Fibroblast of lung (primary cell): Measurements from ENCODE around the gene NTRK3. TPM values are rescaled to one million over a fixed set of nuclear protein-coding genes. Genes with fewer than 3 reads are reported as not detected.

ENCODE experiments used
- DNase-seq, 2 donors: peaks; one replicate each; pipeline versions ENCODE4 v3.0.0 to v3.0.0-alpha.2; 2010; ENCODE audit warnings: low read depth in 2 of 2
- H2AFZ ChIP-seq: 2 replicates; pipeline ENCODE4 v1.5.1; 2012; ENCODE audit warnings: low read length, control low read depth, inconsistent platforms
- H3K27ac ChIP-seq: 2 replicates; pipeline ENCODE4 v1.5.1; 2011; ENCODE audit warnings: low read length, control low read depth; ENCODE audit not compliant: insufficient read depth
- H3K27me3 ChIP-seq: 2 replicates; pipeline ENCODE4 v1.5.1; 2011; ENCODE audit warnings: mild to moderate bottlenecking, low read length; ENCODE audit not compliant: control insufficient read depth, insufficient read depth
- H3K36me3 ChIP-seq: 2 replicates; pipeline ENCODE4 v1.5.1; 2011; ENCODE audit warnings: low read length; ENCODE audit not compliant: control insufficient read depth, insufficient read depth
- H3K4me1 ChIP-seq: 2 replicates; pipeline ENCODE4 v1.5.1; 2011; ENCODE audit warnings: low read length; ENCODE audit not compliant: control insufficient read depth, insufficient read depth; ENCODE audit errors: extremely low read depth
- H3K4me2 ChIP-seq: 2 replicates; pipeline ENCODE4 v1.5.1; 2011; ENCODE audit warnings: low read length, control low read depth; ENCODE audit not compliant: insufficient read depth; ENCODE audit errors: extremely low read depth
- H3K4me3 ChIP-seq, 4 experiments: fragments of 200-600 bp in 1 of 4; sonication (generic) in 1 of 4; replicated peaks in 1 of 4; 2 replicates each; pipeline ENCODE4 v1.5.1; 2011 to 2016; ENCODE audit warnings: low read length in 4 of 4, low read depth in 3 of 4, mild to moderate bottlenecking in 3 of 4, control low read depth in 2 of 4, inconsistent platforms in 1 of 4, mixed read lengths in 1 of 4; ENCODE audit not compliant: insufficient read depth in 1 of 4; ENCODE audit errors: control extremely low read depth in 1 of 4
- H3K79me2 ChIP-seq: 2 replicates; pipeline ENCODE4 v1.5.1; 2012; ENCODE audit warnings: mild to moderate bottlenecking, low read length, inconsistent platforms; ENCODE audit not compliant: control insufficient read depth, insufficient read depth
- H3K9ac ChIP-seq: 2 replicates; pipeline ENCODE4 v1.5.1; 2011; ENCODE audit warnings: mild to moderate bottlenecking, low read length, control low read depth; ENCODE audit not compliant: insufficient read depth
- H3K9me3 ChIP-seq: 2 replicates; pipeline ENCODE4 v1.5.1; 2012; ENCODE audit warnings: low read depth, low read length; ENCODE audit not compliant: control insufficient read depth, insufficient read depth
- H4K20me1 ChIP-seq: 2 replicates; pipeline ENCODE4 v1.5.1; 2011; ENCODE audit warnings: low read length; ENCODE audit not compliant: control insufficient read depth, insufficient read depth; ENCODE audit errors: extremely low read depth
- EZH2 ChIP-seq: IDR thresholded peaks from 2 replicates; pipeline ENCODE4 v1.5.1; 2012; ENCODE audit warnings: low read length, control low read depth, mild to moderate bottlenecking; ENCODE audit errors: missing control alignments
- polyA plus RNA-seq, 2 donors: library from polyadenylated mRNA; depleted of rRNA in 1 of 2; stranded (reverse) in 1 of 2; unstranded in 1 of 2; fragments of >200 nt; gene quantifications; 2 replicates each; pipeline ENCODE4 v1.2.1, GENCODE V29; 2011 to 2012; ENCODE audit warnings: missing spikeins in 1 of 2
- total RNA-seq: library from RNA; depleted of rRNA; stranded (reverse); fragments of >200 nt; gene quantifications from 2 replicates; pipeline ENCODE4 v1.2.1, GENCODE V29; 2014
- TF ChIP-seq, protein P1 (sequence below), 2 donors: IDR thresholded peaks in 1 of 2; conservative IDR thresholded peaks in 1 of 2; 1 replicate in 1 of 2; 2 replicates in 1 of 2; pipeline ENCODE4 v1.5.1; 2011 to 2012; ENCODE audit warnings: low read length in 2 of 2, control low read depth in 1 of 2, inconsistent platforms in 1 of 2, low read depth in 1 of 2, mild to moderate bottlenecking in 1 of 2

NTRK3 gene
- total and polyA plus RNA-seq, 2 donors (not counting 1 experiment from before 2014, with no cell fraction given), result 0.06 TPM; not detected in 1

DNA sequence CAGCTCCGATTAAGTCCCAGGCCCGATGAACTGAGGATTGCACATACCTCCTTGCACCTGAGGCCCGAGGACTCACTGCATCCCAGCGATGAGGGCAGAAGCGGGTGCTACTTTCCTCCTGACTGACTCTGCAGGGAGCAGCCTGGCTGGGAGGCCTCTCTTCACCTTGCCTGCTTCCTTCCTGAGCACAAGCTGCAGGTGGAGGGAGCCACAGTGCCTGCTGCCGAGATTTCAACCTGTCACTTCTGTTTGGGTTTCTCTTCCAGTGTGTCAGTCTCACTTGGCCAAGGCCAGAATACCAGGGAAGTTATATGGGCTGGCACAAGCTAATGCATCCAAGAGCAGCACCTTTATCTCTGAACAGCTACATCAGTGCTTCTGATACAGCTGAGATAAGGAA is 185.4 kb downstream of the NTRK3 start:
- DNase-seq, result no peak
- no peaks in the 10 kb centered on the region for H3K79me2 ChIP-seq
- H3K9me3 ChIP-seq, result no peaks in the 10 kb centered on the region
- no peak overlapping the region for H3K4me3 ChIP-seq
- no peak overlapping the region for H2AFZ ChIP-seq
- H3K4me1 ChIP-seq, result no peaks in the 10 kb centered on the region
- TF ChIP-seq EZH2, result no peak
- TF ChIP-seq, protein P1, sequence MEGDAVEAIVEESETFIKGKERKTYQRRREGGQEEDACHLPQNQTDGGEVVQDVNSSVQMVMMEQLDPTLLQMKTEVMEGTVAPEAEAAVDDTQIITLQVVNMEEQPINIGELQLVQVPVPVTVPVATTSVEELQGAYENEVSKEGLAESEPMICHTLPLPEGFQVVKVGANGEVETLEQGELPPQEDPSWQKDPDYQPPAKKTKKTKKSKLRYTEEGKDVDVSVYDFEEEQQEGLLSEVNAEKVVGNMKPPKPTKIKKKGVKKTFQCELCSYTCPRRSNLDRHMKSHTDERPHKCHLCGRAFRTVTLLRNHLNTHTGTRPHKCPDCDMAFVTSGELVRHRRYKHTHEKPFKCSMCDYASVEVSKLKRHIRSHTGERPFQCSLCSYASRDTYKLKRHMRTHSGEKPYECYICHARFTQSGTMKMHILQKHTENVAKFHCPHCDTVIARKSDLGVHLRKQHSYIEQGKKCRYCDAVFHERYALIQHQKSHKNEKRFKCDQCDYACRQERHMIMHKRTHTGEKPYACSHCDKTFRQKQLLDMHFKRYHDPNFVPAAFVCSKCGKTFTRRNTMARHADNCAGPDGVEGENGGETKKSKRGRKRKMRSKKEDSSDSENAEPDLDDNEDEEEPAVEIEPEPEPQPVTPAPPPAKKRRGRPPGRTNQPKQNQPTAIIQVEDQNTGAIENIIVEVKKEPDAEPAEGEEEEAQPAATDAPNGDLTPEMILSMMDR (conservative IDR thresholded peaks at IDR 0.05 in 1 of 2, IDR thresholded peaks at IDR 0.05 in 1 of 2; ENCODE audit: low read depth in 1 of 2, low read length in 2 of 2), result no peak
- no peaks in the 10 kb centered on the region for H3K27me3 ChIP-seq
- H3K27ac ChIP-seq, result no peak overlapping the region
- H3K9ac ChIP-seq, result no peak overlapping the region
- no peaks in the 10 kb centered on the region for H4K20me1 ChIP-seq
- H3K4me2 ChIP-seq, result no peak overlapping the region
- H3K36me3 ChIP-seq, result no peaks in the 10 kb centered on the region

DNA sequence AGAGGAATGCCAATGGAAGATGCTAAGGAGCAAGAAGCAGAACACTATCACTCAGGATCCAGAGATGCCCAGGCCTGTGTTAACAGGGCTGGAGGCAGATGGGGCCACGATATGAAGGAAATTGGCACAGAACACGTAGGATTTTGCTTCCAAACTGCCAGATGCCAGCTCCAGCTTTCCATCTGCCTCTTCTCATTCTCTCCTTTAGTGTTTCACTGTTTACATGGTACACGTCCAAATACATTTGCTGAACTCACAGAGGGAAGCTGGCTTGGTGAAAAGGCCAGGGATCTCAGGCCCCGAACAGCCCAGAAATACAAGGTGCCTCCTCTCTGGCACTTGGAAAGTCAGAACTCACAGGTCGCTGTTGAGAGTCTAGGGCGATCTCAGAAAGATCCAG is 187.0 kb downstream of the NTRK3 start:
- TF ChIP-seq, protein P1 (conservative IDR thresholded peaks at IDR 0.05 in 1 of 2, IDR thresholded peaks at IDR 0.05 in 1 of 2; ENCODE audit: low read depth in 1 of 2, low read length in 2 of 2), result no peak
- TF ChIP-seq EZH2, result no peak
- H2AFZ ChIP-seq, result no peak overlapping the region
- no peaks in the 10 kb centered on the region for H3K27me3 ChIP-seq
- H4K20me1 ChIP-seq, result no peaks in the 10 kb centered on the region
- no peak overlapping the region for H3K27ac ChIP-seq
- no peaks in the 10 kb centered on the region for H3K79me2 ChIP-seq
- no peak overlapping the region for H3K4me2 ChIP-seq
- H3K4me1 ChIP-seq, result no peaks in the 10 kb centered on the region
- no peak overlapping the region for H3K9ac ChIP-seq
- DNase-seq, result no peak
- no peaks in the 10 kb centered on the region for H3K36me3 ChIP-seq
- H3K4me3 ChIP-seq, result no peak overlapping the region
- no peaks in the 10 kb centered on the region for H3K9me3 ChIP-seq

GRCh38 chr15:88067331-88067685 is 189.2 kb downstream of the NTRK3 start:
- H3K4me1 ChIP-seq, result no peaks in the 10 kb centered on the region
- H3K9ac ChIP-seq, result no peak overlapping the region
- H3K27me3 ChIP-seq, result no peaks in the 10 kb centered on the region
- no peak overlapping the region for H3K4me2 ChIP-seq
- H3K27ac ChIP-seq, result no peak overlapping the region
- H3K9me3 ChIP-seq, result no peaks in the 10 kb centered on the region
- no peaks in the 10 kb centered on the region for H3K36me3 ChIP-seq
- H2AFZ ChIP-seq, result no peak overlapping the region
- H3K79me2 ChIP-seq, result no peaks in the 10 kb centered on the region
- DNase-seq, result no peak
- H3K4me3 ChIP-seq, result no peak overlapping the region
- TF ChIP-seq, protein P1 (conservative IDR thresholded peaks at IDR 0.05 in 1 of 2, IDR thresholded peaks at IDR 0.05 in 1 of 2; ENCODE audit: low read depth in 1 of 2, low read length in 2 of 2), result no peak
- TF ChIP-seq EZH2, result no peak
- H4K20me1 ChIP-seq, result no peaks in the 10 kb centered on the region
